Neural cell (in vitro differentiated cells): Measurements from ENCODE around the gene MDM4.

Experiments used
- CTCF ChIP-seq: fragments of 450-650 bp; IDR thresholded peaks from 2 replicates; pipeline ENCODE4 v1.5.1; 2014; ENCODE audit warnings: antibody characterized with exemption, mild to moderate bottlenecking, moderate library complexity; ENCODE audit not compliant: poor library complexity, severe bottlenecking
- EP300 ChIP-seq: fragments of 450-650 bp; conservative IDR thresholded peaks from 2 replicates; pipeline ENCODE4 v1.6.1; 2014; ENCODE audit warnings: antibody characterized with exemption, mild to moderate bottlenecking, moderate library complexity; ENCODE audit not compliant: poor library complexity, severe bottlenecking
- EZH2 ChIP-seq: fragments of 200-600, 300-800 bp; shearing (Covaris generic), sonication (generic); IDR thresholded peaks from 2 replicates; pipeline ENCODE4 v1.6.1; 2014; ENCODE audit warnings: antibody characterized with exemption, low read length, borderline replicate concordance, mild to moderate bottlenecking; ENCODE audit not compliant: insufficient read depth, poor library complexity, severe bottlenecking
- MXI1 ChIP-seq: fragments of 450-650 bp; conservative IDR thresholded peaks from 2 replicates; pipeline ENCODE4 v1.6.1; 2014; ENCODE audit warnings: antibody characterized with exemption, mild to moderate bottlenecking; ENCODE audit not compliant: poor library complexity, severe bottlenecking
- POLR2AphosphoS5 ChIP-seq: IDR thresholded peaks from 2 replicates; pipeline ENCODE4 v1.6.1; 2012
- RAD21 ChIP-seq: fragments of 450-650 bp; conservative IDR thresholded peaks from 2 replicates; pipeline ENCODE4 v1.6.1; 2014; ENCODE audit warnings: antibody characterized with exemption, mild to moderate bottlenecking, moderate library complexity
- REST ChIP-seq: IDR thresholded peaks from 2 replicates; pipeline ENCODE4 v1.6.1; 2012; ENCODE audit warnings: borderline replicate concordance
- SMC3 ChIP-seq: fragments of 450-650 bp; conservative IDR thresholded peaks from 2 replicates; pipeline ENCODE4 v1.6.1; 2014; ENCODE audit warnings: antibody characterized with exemption, mild to moderate bottlenecking, moderate library complexity; ENCODE audit not compliant: poor library complexity
- TAF1 ChIP-seq: IDR thresholded peaks from 2 replicates; pipeline ENCODE4 v1.6.1; 2012; ENCODE audit warnings: low read depth

- TF ChIP-seq SMC3 (no peak), CTCF (no peak), EP300 (no peak), RAD21 (no peak), EZH2 (no peak), REST (no peak), TAF1 (no peak), POLR2AphosphoS5 (no peak), MXI1 (no peak)
These were observed 39.6 kb upstream of the MDM4 start for GRCh38 chr1:204476563-204476962.
